Hematopoietic multipotent progenitor cell treated with erythropoietin and hydrocortisone succinate and interleukin-3 and kit ligand, for 6 days (in vitro differentiated cells): ENCODE measurements around the gene MYLK.

ENCODE experiments used
- DNase-seq: peaks from one replicate; pipeline ENCODE4 v3.0.0-alpha.2; 2015

Gene MYLK

DNA sequence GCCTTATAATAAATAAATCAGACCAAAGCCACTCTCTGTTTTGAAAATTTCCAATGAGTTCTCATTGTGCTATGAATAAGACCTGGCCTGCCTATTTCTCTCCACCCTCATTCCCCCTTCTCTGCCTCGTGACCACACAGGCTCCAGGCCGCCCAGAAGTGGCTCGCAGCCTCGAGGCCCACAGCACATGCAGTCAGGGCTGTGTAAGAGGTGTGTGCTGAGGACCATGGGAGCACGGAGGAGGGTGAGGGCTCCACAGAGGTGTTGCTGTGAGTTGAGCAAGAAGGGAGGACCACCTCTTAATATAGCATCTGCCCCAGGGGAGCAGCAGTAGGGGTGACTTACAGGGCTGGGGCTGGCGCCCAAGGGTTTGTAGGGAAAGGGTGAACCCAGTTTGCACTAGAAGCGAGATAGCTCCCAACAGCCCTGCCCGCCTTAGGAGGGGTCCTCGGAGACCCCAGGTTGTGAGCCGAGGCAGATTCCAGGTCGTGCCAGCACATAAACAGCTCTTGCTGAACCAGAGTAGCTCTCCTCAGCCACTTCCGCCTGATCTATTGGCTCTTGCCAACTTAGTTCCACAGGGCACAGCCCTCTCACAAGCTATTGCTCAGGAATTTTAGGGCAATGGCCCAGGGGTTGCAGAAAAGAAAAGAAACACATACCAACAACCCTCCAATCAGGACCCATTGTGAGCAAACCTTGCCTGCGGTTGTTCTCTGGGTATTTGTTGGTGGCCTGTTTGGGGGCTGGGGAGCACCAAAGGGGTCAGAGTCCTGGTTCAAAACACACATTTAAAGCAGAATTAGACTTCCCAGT lies 117.7 kb downstream of the MYLK start:
- no peak for DNase-seq

DNA sequence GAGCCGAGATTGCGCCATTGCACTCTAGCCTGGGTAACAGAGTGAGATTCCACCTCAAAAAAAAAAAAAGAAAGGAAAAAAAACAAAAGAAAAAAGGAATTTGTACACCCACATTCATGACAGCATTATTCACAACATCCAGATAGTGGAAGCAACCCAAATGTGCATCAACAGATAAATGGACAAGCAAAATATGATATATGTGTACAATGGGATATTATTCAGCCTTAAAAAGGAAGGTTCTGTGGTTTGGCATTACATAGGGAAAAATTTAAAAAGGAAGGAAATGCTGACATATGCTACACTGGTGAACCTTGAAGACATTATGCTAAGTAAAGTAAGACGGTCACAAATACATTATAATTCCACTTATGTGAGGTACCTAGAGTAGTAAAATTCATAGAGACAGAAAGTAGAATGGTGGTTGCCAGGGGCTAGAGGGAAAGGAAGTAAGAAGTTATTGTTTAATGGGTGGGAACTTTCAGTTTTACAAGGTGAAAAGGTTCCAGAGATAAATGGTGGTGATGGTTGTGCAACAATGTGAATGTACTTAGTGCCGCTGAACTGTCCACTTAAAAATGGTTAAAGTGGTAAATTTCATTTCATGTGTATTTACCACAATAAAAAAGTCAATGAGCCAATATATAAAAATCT lies 118.5 kb downstream of the MYLK start:
- no peak for DNase-seq

DNA sequence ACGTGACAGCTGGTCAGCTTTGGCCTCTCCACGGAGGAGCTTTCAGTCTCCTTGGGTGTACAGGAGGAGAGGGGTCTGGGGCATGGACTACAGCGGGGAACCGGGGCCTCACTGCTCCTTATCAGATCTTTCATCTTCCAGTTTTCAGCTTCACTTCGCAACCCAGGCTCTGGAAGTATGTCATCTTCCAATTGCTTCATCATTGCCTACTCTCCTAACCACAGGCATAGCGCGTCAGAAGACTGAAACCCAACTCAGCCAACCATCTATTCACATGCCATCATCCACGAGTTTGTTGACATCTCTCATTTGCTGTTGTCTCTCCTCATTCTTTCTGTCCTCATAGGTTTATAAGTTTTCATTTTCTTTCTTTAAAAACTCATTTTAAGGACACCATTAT lies 119.5 kb downstream of the MYLK start:
- DNase-seq = no peak

DNA sequence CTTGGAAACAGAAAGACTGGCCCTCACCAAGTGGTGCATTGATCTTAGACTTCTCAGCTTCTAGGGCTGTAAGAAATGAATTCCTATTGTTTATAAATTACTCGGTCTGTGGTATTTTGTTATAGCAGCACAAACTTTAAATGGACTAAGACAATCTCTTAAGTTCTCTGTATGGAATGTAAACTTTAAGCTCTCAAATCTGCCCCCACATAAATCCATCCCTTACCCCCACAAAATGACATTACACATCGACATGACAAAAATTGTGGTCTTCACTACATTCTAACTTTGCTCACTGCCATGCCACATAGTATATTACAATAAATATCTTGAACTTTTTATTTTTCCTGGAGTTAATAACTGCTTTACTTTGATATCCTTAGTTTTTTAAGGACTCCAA lies 121.3 kb downstream of the MYLK start:
- DNase-seq = no peak

DNA sequence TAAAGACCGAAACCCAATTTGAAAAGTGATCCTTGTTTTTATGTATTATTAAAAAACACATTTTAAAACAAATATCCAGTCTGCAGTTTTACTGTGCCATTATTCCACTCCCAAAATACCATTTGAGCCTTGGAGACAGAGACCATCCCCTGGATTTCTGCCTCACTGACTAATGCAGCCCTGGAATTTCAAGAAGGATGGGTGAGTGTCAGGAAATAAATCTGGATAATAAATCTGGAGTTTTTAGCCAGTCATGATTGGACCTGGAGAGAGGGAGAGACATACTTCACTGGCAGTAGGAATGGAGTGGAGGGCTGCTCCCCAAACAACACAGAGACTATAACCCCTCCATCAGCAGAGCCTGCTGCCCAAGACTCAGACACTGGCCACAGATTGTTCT lies 123.3 kb downstream of the MYLK start:
- no peak for DNase-seq

DNA sequence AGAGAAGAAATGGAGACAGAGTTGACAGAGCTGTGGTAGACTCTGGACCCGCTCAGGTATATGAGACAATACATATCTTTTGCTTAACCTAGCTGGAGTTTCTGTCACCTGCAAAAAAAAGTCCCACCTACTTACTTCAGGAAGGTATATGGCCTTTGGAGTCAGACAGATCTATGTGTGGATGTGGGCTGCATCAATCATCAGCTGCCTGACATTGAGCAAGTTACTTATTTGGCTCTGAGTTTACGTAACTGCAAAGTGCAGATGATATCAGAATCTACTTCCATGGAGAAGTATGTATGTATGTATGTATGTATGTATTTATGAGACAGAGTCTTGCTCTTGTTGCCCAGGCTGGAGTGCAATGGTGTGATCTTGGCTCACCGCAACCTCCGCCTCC lies 124.3 kb downstream of the MYLK start:
- peak; percentile 23 for DNase-seq

DNA sequence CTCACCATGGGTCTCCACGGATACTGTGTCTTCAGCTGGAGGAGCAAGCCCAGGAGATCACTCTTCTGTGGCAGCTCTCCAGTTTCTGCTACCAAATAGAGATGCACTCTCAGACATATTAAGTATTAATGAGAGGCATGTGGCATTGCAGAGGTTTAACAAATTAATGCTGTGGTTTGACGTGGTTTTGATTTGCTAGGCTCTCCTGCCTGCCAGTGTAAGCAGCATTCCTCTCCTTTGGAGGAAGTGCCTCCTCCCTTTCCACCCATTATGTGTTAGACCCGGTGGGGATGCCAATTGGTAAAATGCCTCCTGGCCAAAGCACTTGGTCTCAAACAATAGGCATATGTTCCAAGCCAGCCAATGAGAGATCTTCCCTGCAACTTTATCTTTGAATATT lies 124.8 kb downstream of the MYLK start:
- DNase-seq = no peak

DNA sequence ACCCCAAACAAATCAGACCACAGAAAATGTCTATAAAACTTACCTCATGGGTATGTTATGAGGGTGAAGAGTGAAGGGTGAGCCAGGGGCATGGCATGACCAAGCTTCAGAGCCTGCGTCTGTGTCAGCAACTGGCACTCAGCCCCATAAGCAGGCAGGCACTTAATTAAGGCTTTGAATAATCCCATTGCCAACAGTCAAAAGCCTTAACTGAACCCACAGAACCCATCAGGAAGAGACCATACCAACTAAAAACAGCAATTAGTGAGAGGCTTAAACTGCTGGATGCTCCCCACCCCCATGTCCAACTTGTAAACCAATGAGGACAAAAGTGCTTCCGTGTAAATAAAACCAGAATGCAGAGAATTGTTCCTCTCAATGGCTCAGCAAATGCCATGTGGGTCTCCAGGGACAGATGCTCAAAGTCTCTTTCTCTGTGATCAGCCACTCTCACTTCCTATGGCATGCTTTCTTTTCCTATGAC lies 126.0 kb downstream of the MYLK start:
- DNase-seq = no peak

DNA sequence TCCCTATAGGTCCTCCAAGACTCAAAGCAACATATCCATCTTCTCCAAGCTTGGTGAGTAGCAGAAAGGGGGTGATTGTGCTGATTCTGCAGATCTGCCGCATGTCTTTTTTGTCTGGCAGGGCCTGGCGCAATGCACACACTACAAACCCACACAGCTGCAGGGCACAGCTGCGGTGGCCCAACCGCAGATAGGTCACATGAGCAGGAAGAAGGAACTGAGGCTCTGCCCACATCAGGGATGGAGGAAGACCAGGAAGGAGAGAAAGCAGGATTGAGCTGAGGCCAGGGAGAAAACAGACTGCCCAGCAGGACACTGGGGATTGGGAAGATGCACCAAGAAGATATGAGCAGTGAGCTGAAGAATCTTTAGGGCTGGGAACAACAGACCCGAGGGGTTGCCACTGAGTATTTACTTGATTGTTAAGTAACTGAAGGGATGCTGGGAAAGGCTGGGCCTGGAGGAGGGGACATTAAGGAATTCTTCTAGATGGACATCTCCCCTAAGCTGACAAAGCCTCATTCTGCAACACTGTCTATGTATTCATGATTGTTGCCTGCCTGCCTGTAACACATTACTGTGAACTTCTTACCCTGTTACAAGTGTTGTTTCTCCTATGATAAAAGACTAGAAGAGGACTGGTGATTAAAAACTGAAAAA lies 126.7 kb downstream of the MYLK start:
- peak; percentile 79 for DNase-seq

DNA sequence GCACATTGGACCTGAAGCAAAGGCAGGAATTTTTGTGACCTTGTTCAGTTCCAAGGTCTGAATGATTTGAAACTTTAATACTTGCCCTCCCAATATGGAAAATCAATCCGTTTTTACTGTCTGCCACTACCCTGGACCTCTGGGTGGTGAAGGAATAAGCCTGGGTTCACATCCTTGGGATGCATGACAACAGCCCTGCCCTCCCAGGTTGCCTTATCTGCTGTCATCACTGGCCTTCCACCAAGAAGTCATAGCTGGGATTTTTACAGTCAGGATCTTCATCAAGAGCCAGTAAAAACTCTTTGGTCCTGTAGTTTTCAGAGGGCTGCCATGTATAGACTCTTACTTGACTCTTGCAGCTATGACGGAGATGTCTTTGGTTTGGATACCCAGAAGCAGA lies 128.6 kb downstream of the MYLK start:
- no peak for DNase-seq

DNA sequence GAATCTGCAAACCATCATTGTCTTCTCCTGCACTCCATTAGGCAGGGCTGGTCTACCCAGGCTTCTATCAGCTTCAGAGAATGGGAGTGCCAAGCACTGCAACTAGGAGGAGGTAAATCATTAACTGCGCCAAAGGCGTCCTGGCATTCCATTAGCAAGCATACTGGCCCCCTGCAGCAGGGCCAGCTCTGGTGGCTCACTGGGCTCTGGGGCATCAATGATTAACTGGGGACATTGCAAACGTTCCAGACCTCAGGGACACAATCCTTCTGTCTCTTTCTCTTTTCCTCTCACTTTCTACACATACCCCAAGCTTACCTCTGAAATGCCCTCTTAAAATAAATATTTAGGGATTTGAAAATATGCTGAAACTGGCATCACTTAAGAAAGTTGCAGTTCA lies 129.0 kb downstream of the MYLK start:
- DNase-seq = no peak

DNA sequence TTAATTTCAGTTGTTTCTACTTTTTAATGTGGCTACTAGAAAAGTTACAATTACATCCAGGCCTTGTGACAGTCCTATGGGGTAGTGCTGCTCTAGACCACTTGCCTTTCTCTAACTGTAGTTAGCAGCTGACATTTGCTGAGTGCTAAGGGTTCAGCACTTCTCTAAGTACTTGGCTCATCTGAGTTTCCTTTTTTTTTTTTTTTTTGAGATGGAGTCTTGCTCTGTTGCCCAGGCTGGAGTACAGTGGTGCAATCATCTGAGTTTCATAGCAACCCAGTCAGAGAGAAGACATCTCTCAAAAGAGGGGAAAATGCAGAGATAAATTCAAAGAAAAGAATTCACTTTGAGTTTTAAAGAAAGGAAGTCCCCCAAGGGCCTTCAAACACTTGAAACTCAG lies 130.8 kb downstream of the MYLK start:
- no peak for DNase-seq

DNA sequence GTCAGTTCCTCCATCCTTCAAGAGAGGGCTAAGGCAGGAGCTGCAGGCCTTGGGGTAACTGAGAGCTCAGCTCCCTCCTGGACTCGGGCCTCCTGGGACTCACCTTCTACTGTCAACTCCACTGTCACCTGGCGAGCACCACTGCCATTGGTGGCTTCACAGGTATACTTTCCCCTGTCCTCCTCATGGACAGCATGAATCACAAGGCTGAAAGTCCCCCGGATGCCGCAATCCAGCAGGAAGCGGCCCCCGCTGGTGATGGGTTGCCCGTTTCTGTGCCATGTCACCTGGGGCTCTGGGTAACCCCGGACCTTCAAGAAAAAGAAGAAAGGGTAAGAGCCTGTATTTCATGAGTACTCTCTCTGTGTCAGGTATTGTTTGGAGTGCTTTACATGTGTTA lies 131.9 kb downstream of the MYLK start:
- DNase-seq = no peak

DNA sequence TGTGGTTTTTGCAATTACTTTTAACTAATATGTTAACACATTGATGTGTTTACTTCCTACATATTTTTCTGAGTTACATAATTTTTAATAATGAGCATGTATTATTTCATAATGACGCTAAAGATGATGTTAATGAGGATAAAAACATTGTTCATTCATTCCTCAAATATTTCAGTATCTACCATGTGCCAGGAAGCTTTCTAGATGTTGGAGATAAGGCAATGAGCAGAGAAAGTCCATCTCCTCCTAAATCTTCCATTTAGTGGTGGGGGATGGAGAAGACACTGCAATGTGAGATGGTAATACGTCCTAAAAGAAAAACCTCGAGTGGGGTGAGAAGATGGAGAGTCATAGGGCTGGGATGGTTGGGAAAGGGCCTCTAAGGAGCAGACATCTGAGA lies 132.7 kb downstream of the MYLK start:
- no peak for DNase-seq

DNA sequence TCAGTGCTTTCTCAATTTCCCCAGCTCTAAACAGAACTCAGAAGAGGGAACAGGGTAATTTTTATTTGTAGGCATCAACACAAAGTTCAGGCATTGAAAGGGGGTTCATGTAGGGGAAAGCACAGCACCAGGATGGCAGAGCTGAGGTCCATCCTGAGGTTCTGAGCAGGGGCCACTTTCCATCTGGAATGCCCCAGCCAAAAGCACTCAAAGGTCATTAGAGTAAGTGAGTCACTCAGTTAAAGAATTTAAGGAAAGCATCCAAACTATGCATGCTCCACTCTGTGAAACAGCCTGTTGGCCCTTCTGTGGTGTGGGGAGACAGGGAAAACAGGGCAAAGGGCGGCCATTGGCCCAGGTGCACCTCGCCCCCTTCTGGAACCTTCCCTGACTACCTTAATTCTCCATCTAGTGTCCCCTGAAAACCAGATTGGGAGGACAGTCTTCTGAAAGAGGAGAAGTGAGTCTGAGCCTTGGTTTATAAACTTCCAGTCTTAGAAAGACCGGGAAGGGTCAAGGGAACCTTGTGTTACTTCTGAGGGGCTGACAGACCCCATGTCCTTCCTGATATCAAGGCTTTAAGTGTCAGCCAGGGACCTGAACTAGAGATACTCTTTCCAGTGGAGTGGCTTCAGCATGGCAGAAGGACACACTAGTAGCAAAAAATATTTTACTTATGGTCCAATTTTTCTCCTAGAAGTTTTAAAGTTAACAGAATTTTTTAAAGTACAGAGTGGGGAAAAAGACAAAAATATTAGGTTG lies 133.3 kb downstream of the MYLK start:
- no peak for DNase-seq

DNA sequence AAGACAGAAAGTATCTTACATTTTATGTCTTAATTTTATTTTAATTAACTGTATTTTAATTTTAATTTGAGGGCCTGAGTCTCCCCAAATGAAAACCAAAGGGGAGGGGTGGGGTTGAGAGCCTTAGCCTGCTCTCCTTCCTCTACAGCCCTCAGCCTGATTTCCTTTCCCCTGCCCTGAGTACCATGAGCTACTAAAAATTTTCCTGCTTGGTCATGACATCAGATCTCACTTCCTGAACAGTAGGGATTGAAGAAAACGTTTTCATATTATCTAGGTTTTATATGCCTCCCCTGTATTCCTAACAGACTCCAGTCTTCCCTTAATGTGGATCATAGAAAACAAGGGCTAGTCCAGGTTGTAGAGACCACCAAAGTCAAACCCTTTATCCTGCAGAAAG lies 133.9 kb downstream of the MYLK start:
- DNase-seq = no peak

DNA sequence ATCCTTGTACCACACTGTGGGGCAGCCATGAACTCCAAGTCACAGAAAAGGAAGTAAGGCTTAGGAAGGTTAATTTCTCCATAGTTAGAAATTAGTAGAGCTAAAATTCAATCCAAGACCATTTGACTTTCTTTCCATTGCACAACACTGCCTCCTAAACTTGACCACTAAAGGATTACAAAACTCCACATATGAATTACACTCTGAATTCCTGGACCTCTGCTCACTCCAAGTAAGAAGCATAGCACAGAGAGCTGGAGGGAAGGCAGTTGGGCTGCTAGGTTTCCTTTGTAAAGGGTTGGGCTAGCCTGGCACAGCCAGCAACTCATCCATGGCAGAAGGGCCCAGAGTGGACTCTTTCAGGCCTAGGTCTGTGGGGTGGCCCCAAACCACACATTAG lies 134.4 kb downstream of the MYLK start:
- DNase-seq = no peak

DNA sequence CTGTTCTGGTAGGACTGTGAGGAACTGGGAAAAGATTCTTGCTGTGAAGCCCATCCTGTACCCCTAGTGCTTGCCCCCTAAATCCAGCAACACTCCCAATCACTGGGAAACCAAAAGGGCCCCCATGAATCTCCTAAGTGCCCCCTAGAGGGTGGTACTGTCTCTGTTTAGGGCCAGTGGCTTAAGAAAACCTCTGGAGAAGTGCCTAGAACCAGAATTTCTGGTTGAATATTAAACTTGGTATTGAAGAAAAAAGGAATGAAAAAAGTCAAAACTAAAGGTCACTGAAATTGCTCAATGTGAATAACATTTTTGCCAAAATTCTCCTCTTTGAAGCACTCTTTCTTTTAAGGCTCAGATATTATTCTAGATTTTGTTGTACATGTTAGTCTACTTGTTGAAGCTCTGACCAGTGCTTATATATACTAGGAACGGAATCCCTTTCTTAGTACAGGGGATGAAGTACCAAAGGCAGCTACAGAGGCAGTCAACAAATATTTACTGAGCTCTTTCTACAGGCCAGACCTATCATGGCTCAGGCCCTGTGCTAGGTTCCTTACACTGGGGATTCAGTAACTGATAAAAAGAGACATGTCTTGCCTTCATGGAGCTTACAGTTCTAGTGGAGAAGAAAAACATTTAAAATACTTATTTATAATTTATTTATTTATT lies 138.8 kb downstream of the MYLK start:
- peak; percentile 25 for DNase-seq

DNA sequence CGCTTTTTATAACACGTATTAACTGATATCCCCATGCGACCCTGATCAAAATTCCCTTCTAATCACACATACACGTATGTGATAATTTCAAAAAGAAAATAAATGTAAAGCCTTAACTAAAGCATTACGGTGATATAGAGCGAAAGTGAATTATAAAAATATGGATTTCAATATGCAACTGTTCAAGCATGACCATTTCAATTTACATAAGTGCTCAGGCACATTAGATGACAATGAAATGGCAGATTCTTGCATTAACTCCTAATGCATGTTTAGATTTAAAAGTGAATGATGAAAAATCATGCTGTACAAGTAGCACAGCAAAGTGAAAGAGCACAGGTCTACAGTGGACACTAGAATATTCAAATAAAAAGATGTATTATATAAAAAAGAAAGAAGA lies 140.1 kb downstream of the MYLK start:
- no peak for DNase-seq

DNA sequence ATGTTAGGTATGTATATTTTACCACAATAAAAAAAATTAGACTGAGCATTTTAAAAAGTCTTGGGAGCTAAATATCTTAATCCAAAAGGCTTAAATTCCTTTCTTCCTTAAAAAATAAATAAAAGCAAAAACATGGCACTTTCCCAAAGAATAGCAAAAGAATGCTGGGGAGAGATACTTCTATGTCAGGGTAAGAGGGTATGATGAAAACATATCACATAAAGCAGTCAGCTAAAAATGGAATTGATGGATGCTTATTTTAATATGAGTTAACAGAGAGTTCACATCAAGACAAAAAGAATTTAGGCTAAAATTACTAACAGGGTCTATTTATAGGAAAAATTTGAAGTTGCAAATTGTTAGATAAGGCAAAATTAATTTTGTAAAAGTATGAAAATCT lies 141.0 kb downstream of the MYLK start:
- no peak for DNase-seq

DNA sequence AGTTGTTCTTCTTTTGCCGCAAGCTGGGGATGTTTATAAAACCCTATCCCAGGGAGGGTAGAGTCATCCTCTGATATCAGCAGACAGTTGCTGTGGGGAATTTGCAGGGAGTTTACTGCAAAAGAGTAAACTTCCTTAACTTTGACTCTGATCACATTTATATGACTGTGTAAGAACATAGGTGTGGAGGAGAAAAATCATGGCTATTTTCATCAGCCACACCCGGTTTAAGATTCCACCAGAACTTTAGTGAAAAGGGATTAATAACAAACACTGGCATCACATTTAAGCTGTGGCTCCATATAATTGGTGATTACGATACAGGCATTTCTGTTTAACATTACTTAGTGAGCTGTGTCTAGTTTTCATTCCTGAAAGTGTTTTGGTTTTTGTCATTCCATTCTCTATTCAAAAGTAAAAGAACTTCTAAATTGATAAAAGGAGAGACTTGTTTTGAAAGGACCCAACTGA lies 143.1 kb downstream of the MYLK start:
- no peak for DNase-seq

DNA sequence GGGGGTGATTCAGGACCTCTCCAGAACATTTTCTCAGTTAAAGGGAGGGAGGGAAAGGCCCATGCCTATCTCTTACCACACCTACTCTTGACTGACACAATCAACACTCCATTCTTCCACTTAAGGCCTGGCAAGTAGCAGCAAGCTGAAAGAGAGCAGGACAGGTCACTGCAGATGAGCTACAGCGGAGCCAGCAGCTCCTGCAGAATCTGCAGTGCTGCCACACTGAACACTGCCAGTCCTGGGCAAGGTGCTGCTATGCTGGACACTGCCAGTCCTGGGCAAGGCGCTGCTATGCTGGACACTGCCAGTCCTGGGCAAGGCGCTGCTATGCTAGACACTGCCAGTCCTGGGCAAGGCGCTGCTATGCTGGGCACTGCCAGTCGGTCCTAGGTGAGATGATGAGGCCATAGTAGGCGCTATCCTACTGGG lies 143.7 kb downstream of the MYLK start:
- DNase-seq = no peak

DNA sequence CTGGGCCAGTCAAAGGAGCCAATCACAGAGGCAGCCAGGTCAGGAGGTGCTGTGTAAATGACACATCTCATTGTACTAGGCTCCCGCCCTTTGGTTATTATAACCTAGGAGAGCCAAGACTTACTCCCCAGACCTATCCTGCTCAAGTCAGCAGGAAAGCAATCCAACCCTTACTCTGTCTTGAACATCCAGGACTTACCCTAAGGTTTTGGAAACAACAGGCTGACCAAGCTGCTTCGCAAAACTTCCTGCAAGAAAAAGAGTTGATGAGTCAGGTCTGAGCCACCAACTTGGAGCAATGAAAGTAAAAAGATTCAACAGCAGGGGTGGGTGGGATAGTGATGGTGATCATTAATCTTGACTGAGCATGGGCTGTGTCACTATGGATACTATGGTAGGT lies 144.4 kb downstream of the MYLK start:
- DNase-seq = no peak
